DMS53 treated with DMSO at 0.1 percent for 48 hours (cell line): ENCODE results near the gene MN1.

Source experiments
- DNase-seq: peaks from one replicate; lab custom pipeline; 2025; ENCODE audit not compliant: unreplicated experiment; lab: John Stamatoyannopoulos, UW

MN1 gene

DNA sequence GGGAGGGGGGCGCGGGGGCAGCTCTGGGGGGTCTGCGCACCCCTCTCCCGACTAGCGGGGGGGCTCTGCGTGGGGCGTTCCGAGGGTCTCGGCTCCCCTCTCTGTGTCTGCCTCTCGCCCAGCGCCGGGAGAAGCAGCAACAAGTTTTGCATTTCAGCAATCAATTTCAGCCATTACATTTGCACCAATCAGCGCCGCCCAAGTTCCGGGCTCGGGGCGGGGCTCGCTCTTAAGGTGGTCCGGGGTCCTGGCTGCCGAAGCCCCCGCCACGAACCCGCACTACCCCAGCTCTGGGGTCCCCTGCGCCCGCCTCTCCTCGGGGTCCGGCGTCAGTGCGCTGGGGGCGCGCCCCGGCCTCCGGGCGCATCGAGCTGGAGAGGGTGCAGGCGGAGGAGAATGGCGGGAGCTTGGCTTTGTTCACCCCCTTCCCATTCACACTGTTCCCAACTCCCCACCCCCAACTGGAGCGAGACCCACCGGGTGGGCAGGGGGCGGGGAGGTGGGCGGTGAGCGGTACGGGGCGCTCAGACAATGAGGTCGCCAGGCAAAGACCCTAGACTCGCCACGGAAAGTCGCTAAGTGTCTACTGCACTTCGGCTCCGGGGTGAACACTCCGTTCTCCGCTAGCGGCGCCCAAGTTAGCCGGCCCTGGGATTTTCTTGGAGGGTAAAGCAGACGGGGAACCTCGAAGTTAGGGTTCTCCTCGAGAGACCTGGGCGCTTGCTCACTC is at the start of gene MN1:
TSS of gene MN1 (minus strand) at position 141 of the 730 bp plus-strand sequence. CDS start 1,213 bp downstream, outside the sequence.
- DNase-seq = no peak

- no peak for DNase-seq
Measured at GRCh38 chr22:27850000-27850521, 48.5 kb upstream of the MN1 start.

DNA sequence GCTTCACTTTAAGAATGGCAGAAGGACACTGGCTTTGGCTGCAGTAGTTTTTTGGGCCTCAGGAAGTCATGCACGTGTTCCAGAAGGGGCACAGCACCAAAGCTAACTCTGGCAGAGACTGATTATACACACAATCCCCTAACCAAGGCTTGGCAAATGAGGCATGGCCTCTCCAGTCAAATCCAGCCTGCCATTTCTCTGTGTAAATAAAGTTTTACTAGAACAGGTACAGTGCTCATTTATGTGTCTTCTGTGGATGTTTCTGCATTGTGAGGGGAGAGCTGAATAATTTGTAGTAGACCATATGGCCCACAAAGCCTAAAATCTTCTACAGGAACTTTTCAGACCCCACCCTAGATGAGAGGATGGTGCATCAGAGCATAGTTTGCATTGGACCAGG is 46.4 kb upstream of the MN1 start:
- DNase-seq = no peak

GRCh38 chr22:27846910-27847309 is 45.4 kb upstream of the MN1 start:
- DNase-seq = no peak

- DNase-seq = no peak
Measured at GRCh38 chr22:27846248-27846757, 44.7 kb upstream of the MN1 start.

DNA sequence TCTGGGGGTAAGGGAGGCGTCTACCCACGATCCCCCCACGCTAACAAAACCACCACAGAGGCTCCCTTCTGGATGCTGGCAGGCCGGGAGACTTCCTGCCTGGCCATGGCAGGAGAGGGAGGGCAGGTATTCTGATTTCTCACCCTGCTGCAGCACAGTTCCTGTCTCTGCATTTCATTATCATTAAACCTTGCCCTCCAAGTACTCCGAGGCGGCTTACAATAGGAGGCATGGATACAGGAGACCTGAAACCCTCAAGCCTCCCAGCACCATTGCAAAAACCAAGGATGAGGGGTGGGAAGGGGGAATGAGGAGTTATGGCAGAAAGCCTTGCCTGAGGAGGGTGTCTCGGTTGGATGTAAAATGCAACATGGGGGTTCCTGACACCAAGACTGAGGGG is 44.1 kb upstream of the MN1 start:
- no peak for DNase-seq

GRCh38 chr22:27844656-27845591 is 43.4 kb upstream of the MN1 start:
- DNase-seq = no peak

DNA sequence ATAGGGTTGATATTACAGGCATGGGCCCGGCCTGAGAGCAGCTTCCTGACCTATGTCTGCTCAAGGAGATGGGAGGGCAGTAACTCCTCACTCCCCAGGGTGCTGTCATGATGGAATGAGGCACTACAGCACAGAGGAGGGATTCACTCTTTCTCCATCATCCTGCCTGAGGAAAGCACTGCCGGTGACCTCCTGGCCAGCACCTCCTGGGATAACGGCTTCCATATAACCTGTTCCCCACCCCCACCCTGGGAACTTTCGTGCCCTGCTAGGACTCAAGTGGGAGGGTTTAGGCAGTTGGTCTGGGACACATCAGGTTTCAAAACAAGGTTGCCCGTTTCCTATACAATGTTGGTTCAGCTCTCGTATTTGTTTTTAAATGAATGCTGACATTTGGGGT is 42.7 kb upstream of the MN1 start:
- DNase-seq = no peak

DNA sequence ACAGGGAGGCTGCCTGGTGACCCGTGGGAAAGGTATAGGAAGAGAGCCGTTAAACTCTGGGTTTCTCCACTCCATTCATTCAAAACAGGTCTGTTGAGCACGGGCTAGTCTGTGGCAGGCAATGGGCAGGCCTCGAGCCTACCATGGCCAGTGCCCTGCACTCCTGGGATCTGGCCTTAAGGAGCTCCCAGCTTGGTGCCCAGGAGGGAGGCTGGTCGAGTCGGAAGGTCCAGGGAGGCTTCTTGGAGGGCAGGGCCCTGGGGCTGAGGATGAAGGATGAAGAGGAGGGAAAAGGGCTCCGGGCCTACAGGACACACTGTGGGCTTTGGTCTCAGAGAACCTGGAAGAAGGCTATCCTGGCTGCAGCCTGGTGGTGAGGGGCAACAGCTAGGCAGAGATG is 41.9 kb upstream of the MN1 start:
- DNase-seq = no peak

- no peak for DNase-seq
Measured at GRCh38 chr22:27842669-27843431, 41.3 kb upstream of the MN1 start.

DNA sequence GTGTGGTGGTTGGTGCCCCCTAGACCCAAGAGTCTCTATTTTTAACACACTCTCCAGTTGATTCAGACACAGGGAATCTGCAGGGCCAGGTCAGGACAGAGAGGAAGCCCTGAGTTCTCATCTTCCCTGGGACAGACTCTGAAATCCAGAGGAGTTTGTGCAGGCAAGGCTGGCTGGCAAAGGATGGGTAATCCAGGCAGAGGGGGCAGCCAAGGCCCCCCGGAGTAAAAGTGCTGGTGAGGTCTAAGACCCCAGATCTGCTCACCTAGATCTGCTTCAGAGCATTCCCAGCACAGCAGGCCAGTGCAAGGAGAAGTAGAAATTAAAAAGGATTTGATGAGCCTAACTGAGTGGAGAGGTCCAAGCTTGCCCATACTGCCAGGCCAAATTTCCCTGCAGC is 40.6 kb upstream of the MN1 start:
- DNase-seq = no peak

- no peak for DNase-seq
Measured at GRCh38 chr22:27840436-27840835, 38.9 kb upstream of the MN1 start.

DNA sequence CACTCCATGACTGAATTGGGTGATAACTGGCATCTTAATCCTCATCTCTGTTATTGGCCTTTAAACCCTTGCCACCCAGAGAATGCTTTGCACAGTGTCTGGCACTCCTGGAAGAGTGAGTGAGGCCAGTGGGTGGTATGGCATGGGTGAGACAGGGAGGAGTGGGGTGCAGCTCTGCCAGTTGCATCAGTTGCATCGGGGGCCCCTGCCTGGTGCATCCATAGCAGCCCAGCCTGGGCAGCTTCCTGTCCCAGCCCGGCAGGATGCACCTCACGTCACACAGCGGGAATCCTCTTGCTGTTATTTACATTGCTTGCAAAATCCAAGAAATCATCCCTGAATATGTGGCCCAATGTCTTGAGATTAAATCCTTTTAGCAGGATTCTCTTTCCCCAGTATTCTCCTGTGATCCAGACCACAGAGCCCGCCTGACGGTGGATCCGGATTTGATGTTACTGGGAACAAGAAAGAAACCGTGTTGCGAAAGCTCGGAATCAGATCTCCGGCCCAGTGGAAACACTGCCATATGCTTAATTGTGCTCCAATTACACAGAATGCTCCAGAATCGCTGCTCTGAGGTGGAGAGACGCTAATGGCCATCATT is 37.6 kb upstream of the MN1 start:
- DNase-seq = no peak

DNA sequence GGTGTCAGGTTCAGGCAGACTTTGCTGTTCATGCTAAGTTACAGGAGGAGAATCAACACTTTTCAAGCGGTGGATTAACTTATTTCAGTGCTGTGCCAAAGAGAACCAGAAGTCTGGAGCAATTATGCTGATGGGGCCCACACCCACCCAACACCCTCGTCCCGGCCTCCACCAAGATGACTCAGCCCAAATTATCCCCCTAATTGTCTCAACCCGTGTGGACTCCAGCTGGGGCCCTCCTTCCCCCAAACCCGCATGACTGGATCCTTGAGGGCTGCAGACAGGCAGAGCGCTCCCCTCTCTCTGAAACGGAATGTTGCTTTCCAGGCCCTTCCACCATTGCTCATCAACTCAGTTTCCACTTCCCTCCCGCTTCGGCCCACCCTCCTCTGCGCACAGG is 34.6 kb upstream of the MN1 start:
- DNase-seq = no peak

DNA sequence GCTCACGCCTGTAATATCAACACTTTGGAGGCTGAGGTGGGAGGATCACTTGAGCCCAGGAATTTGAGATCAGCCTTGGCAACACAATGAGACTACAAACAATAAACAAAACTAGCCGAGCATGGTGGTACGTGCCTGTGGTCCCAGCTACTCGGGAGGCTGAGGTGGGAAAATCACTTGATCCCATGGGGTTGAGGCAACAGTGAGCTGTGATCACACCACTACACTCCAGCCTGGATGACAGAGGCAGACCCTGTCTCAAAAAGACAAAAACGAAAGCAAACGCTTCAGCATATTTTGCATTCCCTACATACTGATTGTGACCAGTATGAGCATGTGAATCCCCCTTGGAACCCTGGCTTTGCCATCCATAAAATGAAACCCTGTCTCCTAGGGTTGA is 33.9 kb upstream of the MN1 start:
- no peak for DNase-seq

GRCh38 chr22:27834364-27835185 is 33.0 kb upstream of the MN1 start:
- no peak for DNase-seq

GRCh38 chr22:27833803-27834202 is 32.2 kb upstream of the MN1 start:
- DNase-seq = no peak

GRCh38 chr22:27832606-27833005 is 31.1 kb upstream of the MN1 start:
- no peak for DNase-seq

GRCh38 chr22:27829620-27830019 is 28.1 kb upstream of the MN1 start:
- no peak for DNase-seq
